K562 (cell line): ENCODE data around the gene TRRAP. TPM values are rescaled to one million over a fixed set of nuclear protein-coding genes. Genes with fewer than 3 reads are reported as not detected.

ENCODE experiments used
- ATAC-seq: fragments of 200-7000 bp; cut with Tn5 transposase; 3 replicates; pipeline ENCODE4 v1.9.1; 2020; ENCODE audit warnings: moderate library complexity
- BruUV-seq: library from RNA; stranded (reverse); fragments of 400-500 nt; replicated peaks from 2 replicates; lab custom pipeline; 2021; lab: Mats Ljungman, UMichigan
- CTCF ChIA-PET: fragments of 300-600 bp; formaldehyde crosslinking; extraction: SDS; loops from one replicate; lab custom pipeline; 2021; ENCODE audit warnings: low intra/inter-chr PET ratio; lab: Yijun Ruan, JAX
- POLR2A ChIA-PET: fragments of 300-600, 350-650 bp; sonication (Branson Sonifier 250); formaldehyde crosslinking; extraction: SDS; loops from one replicate; lab custom pipeline; 2021; ENCODE audit warnings: antibody characterized with exemption, inconsistent platforms; lab: Yijun Ruan, JAX
- DNase-seq, 4 experiments: peaks; one replicate each; pipeline versions ENCODE4 v3.0.0 to v3.0.0-alpha.2; 2011 to 2018; ENCODE audit warnings: low spot score in 3 of 4, mixed read lengths in 3 of 4; ENCODE audit errors: extremely low read depth in 1 of 4
- FAIRE-seq: peaks from 2 replicates; lab custom pipeline; 2011; peaks lifted over from hg19 to GRCh38; lab: Jason Lieb, UNC
- H2AFZ ChIP-seq: 2 replicates; pipeline ENCODE4 v1.6.0; 2011; ENCODE audit warnings: low read depth, low read length, control low read depth, inconsistent platforms
- H3K27ac ChIP-seq: fragments of 200-600 bp; 3 replicates; pipeline ENCODE4 v1.8.0; 2011; ENCODE audit warnings: low read depth, mild to moderate bottlenecking, control low read depth, inconsistent platforms, low read length, moderate library complexity, mixed read lengths; ENCODE audit errors: extremely low read depth
- H3K27me3 ChIP-seq, 2 experiments: fragments of 300-600 bp in 1 of 2; 2 replicates in 1 of 2; 3 replicates in 1 of 2; pipeline versions ENCODE4 v1.6.0 to v1.8.0; 2011; ENCODE audit warnings: inconsistent platforms in 2 of 2, low read length in 2 of 2, mild to moderate bottlenecking in 1 of 2, mixed read lengths in 1 of 2, moderate library complexity in 1 of 2; ENCODE audit not compliant: control insufficient read depth in 2 of 2, insufficient read depth in 2 of 2
- H3K36me3 ChIP-seq: fragments of 300-600 bp; 3 replicates; pipeline ENCODE4 v1.8.0; 2011; ENCODE audit warnings: mild to moderate bottlenecking, low read length, inconsistent platforms; ENCODE audit not compliant: control insufficient read depth, insufficient read depth
- H3K4me1 ChIP-seq, 2 experiments: fragments of 200-600 bp in 1 of 2; replicated peaks in 1 of 2; 2 replicates in 1 of 2; 3 replicates in 1 of 2; pipeline versions ENCODE4 v1.5.1 to v1.8.0; 2011; ENCODE audit warnings: inconsistent platforms in 2 of 2, low read length in 2 of 2, mild to moderate bottlenecking in 1 of 2, mixed read lengths in 1 of 2, moderate library complexity in 1 of 2; ENCODE audit not compliant: control insufficient read depth in 2 of 2, insufficient read depth in 2 of 2
- H3K4me2 ChIP-seq: 2 replicates; pipeline ENCODE4 v1.6.1; 2011; ENCODE audit warnings: low read length, control low read depth, inconsistent platforms, mixed read lengths; ENCODE audit not compliant: insufficient read depth
- H3K4me3 ChIP-seq: fragments of 200-600 bp; sonication (generic), shearing (Covaris generic); 2 replicates; pipeline ENCODE4 v1.5.1; 2016; ENCODE audit warnings: control low read depth, inconsistent platforms
- H3K79me2 ChIP-seq: fragments of 200-600 bp; 3 replicates; pipeline ENCODE4 v1.8.0; 2011; ENCODE audit warnings: low read length, inconsistent platforms; ENCODE audit not compliant: control insufficient read depth, insufficient read depth
- H3K9ac ChIP-seq, 2 experiments: 2 replicates each; pipeline versions ENCODE4 v1.6.0 to v1.6.1; 2011; ENCODE audit warnings: low read depth in 2 of 2, low read length in 2 of 2, control low read depth in 1 of 2, inconsistent platforms in 1 of 2, mild to moderate bottlenecking in 1 of 2, mixed read lengths in 1 of 2; ENCODE audit not compliant: insufficient read depth in 1 of 2
- H3K9me1 ChIP-seq: one replicate; pipeline ENCODE4 v1.6.0; 2011; ENCODE audit warnings: inconsistent platforms, mild to moderate bottlenecking, low read length, moderate library complexity; ENCODE audit not compliant: control insufficient read depth, insufficient read depth
- H3K9me3 ChIP-seq: replicated peaks from 2 replicates; pipeline ENCODE4 v1.5.1; 2011; ENCODE audit warnings: low read depth, low read length, inconsistent platforms; ENCODE audit not compliant: control insufficient read depth, insufficient read depth
- H4K20me1 ChIP-seq: replicated peaks from 2 replicates; pipeline ENCODE4 v1.6.1; 2011; ENCODE audit warnings: low read length, inconsistent platforms, mixed read lengths; ENCODE audit not compliant: control insufficient read depth, insufficient read depth
- MAFF ChIP-seq: IDR thresholded peaks from 2 replicates; pipeline ENCODE4 v1.6.1; 2012; ENCODE audit warnings: low read length, improper control_type of control experiment
- TBL1XR1 ChIP-seq, 2 experiments: IDR thresholded peaks; 2 replicates each; pipeline ENCODE4 v1.6.1; 2012; ENCODE audit warnings: improper control_type of control experiment in 2 of 2, low read length in 2 of 2, mild to moderate bottlenecking in 1 of 2
- YY1 ChIP-seq, 3 experiments: IDR thresholded peaks; 2 replicates each; pipeline ENCODE4 v1.6.1; 2011; ENCODE audit warnings: low read length in 2 of 3, mild to moderate bottlenecking in 2 of 3, moderate library complexity in 2 of 3, borderline replicate concordance in 1 of 3, control low read depth in 1 of 3, low read depth in 1 of 3; ENCODE audit not compliant: insufficient read depth in 3 of 3, insufficient replicate concordance in 2 of 3, control insufficient read depth in 1 of 3, insufficient read length in 1 of 3; ENCODE audit errors: extremely low read depth in 1 of 3
- ZKSCAN8 ChIP-seq: fragments of 200-800 bp; sonication (Bioruptor generic); IDR thresholded peaks from 2 replicates; pipeline ENCODE4 v1.6.1; 2016; ENCODE audit warnings: missing genetic modification characterization, missing compliant biosample characterization
- ZNF263 ChIP-seq: sonication (generic); formaldehyde crosslinking; IDR thresholded peaks from 2 replicates; pipeline ENCODE4 v1.8.0; 2022; ENCODE audit warnings: mild to moderate bottlenecking, missing genetic modification reagents, borderline replicate concordance
- ZNF778 ChIP-seq: fragments of 450-650 bp; formaldehyde crosslinking; IDR thresholded peaks from 2 replicates; pipeline ENCODE4 v1.4.0; 2020; ENCODE audit warnings: mild to moderate bottlenecking, moderate library complexity
- ZZZ3 ChIP-seq: fragments of 450-650 bp; IDR thresholded peaks from 2 replicates; pipeline ENCODE4 v1.6.1; 2016; ENCODE audit warnings: antibody characterized with exemption, mild to moderate bottlenecking, moderate library complexity
- WGBS: fragments of 100-300 bp; shearing (Covaris generic); methylation state at CpG from one replicate; pipeline ENCODE4 v1.1.6; 2016; ENCODE audit warnings: low coverage, mixed read lengths; ENCODE audit not compliant: insufficient coverage; ENCODE audit errors: missing lambda C conversion rate; 5-methylcytosine and 5-hydroxymethylcytosine counted together
- in situ Hi-C: fragments of 300-500 bp; cut with MboI; formaldehyde crosslinking; loops from 4 replicates; pipeline ENCODE4 v1.15.0; 2018; ENCODE audit warnings: inconsistent platforms, mixed read lengths
- intact Hi-C: fragments of 100-400 bp; cut with micrococcal nuclease; formaldehyde crosslinking; loops from 2 replicates; pipeline ENCODE4 v1.14.2; 2022
- polyA plus RNA-seq, 8 experiments: library from polyadenylated mRNA; depleted of rRNA in 4 of 8; stranded (reverse) in 5 of 8; unstranded in 3 of 8; fragments of >200 nt; fragmentation: Nextera tagmentation in 2 of 8; fragmentation: Illumina TruSeq in 1 of 8; extraction: Ambion mirVana in 2 of 8; extraction: Trizol in 1 of 8; gene quantifications; 2 replicates each; pipeline versions ENCODE4 v1.2.1 to v1.2.3, GENCODE V29; 2011 to 2014; ENCODE audit warnings: inconsistent platforms in 1 of 8, missing spikeins in 1 of 8
- total RNA-seq, 7 experiments: library from RNA; depleted of rRNA in 6 of 7; stranded (reverse); fragments of >200 nt in 6 of 7; fragmentation: Illumina TruSeq in 2 of 7; extraction: Trizol in 2 of 7; gene quantifications; 2 replicates each; pipeline versions ENCODE4 v1.2.1 to v1.2.3, GENCODE V29; 2011 to 2021; ENCODE audit warnings: low replicate concordance in 1 of 7
- TF ChIP-seq, protein P1 (sequence below), 2 experiments: fragments of 450-650 bp; IDR thresholded peaks; 2 replicates each; pipeline ENCODE4 v1.6.1; 2016

The TRRAP gene
- total and polyA plus RNA-seq, 9 of the 15 experiments (the other 6 are each of a cell fraction or from before 2014, with no cell fraction given): 1.3 to 47.2 (median 9.7) TPM

- TF ChIP-seq ZNF263 (CRISPR knock-in tag): no peak
- TF ChIP-seq TBL1XR1 (IDR thresholded peaks at IDR 0.05; ENCODE audit: low read length in 2 of 2): no peak
- TF ChIP-seq, protein P1, sequence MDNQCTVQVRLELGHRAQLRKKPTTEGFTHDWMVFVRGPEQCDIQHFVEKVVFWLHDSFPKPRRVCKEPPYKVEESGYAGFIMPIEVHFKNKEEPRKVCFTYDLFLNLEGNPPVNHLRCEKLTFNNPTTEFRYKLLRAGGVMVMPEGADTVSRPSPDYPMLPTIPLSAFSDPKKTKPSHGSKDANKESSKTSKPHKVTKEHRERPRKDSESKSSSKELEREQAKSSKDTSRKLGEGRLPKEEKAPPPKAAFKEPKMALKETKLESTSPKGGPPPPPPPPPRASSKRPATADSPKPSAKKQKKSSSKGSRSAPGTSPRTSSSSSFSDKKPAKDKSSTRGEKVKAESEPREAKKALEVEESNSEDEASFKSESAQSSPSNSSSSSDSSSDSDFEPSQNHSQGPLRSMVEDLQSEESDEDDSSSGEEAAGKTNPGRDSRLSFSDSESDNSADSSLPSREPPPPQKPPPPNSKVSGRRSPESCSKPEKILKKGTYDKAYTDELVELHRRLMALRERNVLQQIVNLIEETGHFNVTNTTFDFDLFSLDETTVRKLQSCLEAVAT (IDR thresholded peaks at IDR 0.05): no peak
- TF ChIP-seq ZNF778 (CRISPR knock-in tag): no peak
Measured at GRCh38 chr7:98997846-98998245, 119.5 kb downstream of the TRRAP start (continued).

DNA sequence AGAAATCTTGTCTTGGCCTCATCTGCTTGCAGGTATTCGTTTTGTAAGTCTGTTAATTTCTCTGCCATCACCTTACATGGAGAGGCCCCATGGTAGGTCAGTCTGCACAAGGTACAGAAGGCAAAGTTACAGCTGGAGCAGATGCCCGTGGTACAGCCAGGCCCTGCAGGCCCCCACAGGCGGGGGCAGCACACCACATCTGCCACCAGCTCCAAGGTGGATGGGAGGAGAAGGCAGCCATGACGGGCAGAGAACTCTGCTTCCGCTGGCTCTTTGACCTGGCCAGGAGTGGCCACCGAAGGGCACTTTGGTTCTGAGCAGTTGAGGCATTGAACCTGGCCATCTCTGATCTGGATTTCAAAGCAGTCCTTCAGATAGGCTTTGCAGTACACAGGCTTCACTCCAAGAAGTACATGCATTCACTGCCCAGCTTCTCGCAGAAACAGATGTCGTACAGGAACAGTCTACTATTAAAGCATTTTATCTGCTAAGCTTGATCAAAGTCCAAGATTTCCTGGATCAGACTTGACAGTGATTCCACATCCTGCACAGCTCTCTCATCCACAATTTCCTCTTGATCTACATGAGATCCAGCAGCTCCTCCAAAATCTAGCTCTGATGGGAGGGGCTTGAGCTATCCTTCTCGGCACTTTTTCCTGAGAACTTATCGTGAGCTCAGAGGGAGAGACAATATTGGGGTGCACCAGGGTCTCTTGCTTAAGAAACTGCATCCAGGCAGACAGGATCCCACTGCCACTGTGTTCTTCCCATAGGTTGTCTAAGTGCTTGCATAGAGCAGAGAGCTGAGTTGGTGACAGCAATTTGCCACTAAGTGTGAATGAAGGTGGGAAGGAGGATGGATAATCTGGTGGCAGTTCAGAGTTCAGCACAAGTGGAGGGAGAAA is 120.7 kb downstream of the TRRAP start:
- Histone ChIP-seq H3K4me3 (no peak overlapping the region), H3K27me3 (no peaks in the 10 kb centered on the region), H3K9me3 (no peaks in the 10 kb centered on the region), H3K4me1 (peaks cover 0 to 3% of the 10 kb centered on the region in 2 experiments; a peak in 1 of 5 replicates), H3K36me3 (peaks cover 86% of the 10 kb centered on the region; the same call in 2 of the 3 replicates), H2AFZ (no peak overlapping the region), H3K27ac (no peak overlapping the region), H3K79me2 (no peaks in the 10 kb centered on the region), H3K4me2 (no peak overlapping the region), H3K9ac (no peak overlapping the region; a peak in 1 of 4 replicates), H3K9me1 (no peaks in the 10 kb centered on the region), H4K20me1 (no peaks in the 10 kb centered on the region)
- ATAC-seq (no peak), DNase-seq (no peak), FAIRE-seq (no peak)
- CTCF ChIA-PET: no interaction called here
- in situ Hi-C loops (no loop called here), intact Hi-C loops (no loop called here)
- no TSS peak for BruUV-seq
- 88% methylated on average over 10 of the region's 10 CpGs for WGBS
- TF ChIP-seq YY1 (IDR thresholded peaks at IDR 0.05; ENCODE audit: borderline replicate concordance in 1 of 3, control insufficient read depth in 1 of 3, extremely low read depth in 1 of 3, insufficient read depth in 3 of 3, insufficient read length in 1 of 3, insufficient replicate concordance in 2 of 3, low read depth in 1 of 3, low read length in 2 of 3): no peak
- no peak for TF ChIP-seq ZKSCAN8 (CRISPR knock-in tag)
- TF ChIP-seq ZZZ3: no peak
- no peak for TF ChIP-seq MAFF
- POLR2A ChIA-PET: interaction anchor here (0.5 to 1.8 kb wide), 2 partner anchors 15 to 1091 kb away, joined by 3 to 9 read pairs; no protein-coding TSS in a partner anchor
